Lower leg skin (tissue), 4 donors: ENCODE measurements around the gene FGF19. TPM values are rescaled to one million over a fixed set of nuclear protein-coding genes. Genes with fewer than 3 reads are reported as not detected.

Experiments used
- DNase-seq, 2 donors: peaks; one replicate each; pipeline ENCODE4 v3.0.0-alpha.2; 2019; ENCODE audit warnings: low spot score in 2 of 2
- H3K4me3 ChIP-seq: fragments of 200-600 bp; sonication (generic); 2 replicates; pipeline ENCODE4 v1.5.1; 2017; ENCODE audit warnings: mild to moderate bottlenecking, low read depth; ENCODE audit not compliant: poor library complexity, severe bottlenecking
- CTCF ChIP-seq, 3 donors: fragments of 450-650 bp; IDR thresholded peaks; one replicate each; pipeline ENCODE4 v1.5.1; 2016; ENCODE audit warnings: antibody characterized with exemption in 3 of 3, mild to moderate bottlenecking in 3 of 3, moderate library complexity in 2 of 3
- POLR2A ChIP-seq, 2 donors: fragments of 450-650 bp; IDR thresholded peaks; one replicate each; pipeline ENCODE4 v1.6.1; 2016 to 2017; ENCODE audit warnings: antibody characterized with exemption in 2 of 2, mild to moderate bottlenecking in 1 of 2, moderate library complexity in 1 of 2
- WGBS, 2 donors: methylation state at CpG; one replicate each; pipeline ENCODE4 v1.1.5; 2018; 5-methylcytosine and 5-hydroxymethylcytosine counted together
- intact Hi-C: fragments of 100-400 bp; cut with DNase I; formaldehyde crosslinking; loops from one replicate; pipeline ENCODE4 v1.15.0; 2023; ENCODE audit warnings: low total_unique reads
- total RNA-seq, 4 donors: library from RNA; depleted of rRNA; stranded (reverse); fragments of >200 nt; gene quantifications; one replicate each; pipeline ENCODE4 v1.1.0, GENCODE V29; 2016

The FGF19 gene
- total RNA-seq, 4 donors from 2014 or later, result not detected

- 29 to 44% methylated on average over 18 of the region's 18 CpGs for WGBS, 2 donors
- intact Hi-C loops, result no loop called here
- DNase-seq, result no peak
Measured at GRCh38 chr11:69726481-69726880, 22.7 kb upstream of the FGF19 start.

GRCh38 chr11:69726019-69726418 lies 22.2 kb upstream of the FGF19 start:
- intact Hi-C loops, result no loop called here
- no peak for DNase-seq
- 46 to 49% methylated on average over 8 to 9 of the region's 9 CpGs for WGBS, 2 donors
- H3K4me3 ChIP-seq, result no peak overlapping the region
- TF ChIP-seq POLR2A (IDR thresholded peaks at IDR 0.05), result no peak
- TF ChIP-seq CTCF (IDR thresholded peaks at IDR 0.05), result no peak

More at GRCh38 chr11:69726481-69726880, 22.7 kb upstream of the FGF19 start:
- TF ChIP-seq CTCF (IDR thresholded peaks at IDR 0.05), result no peak
- no peak for TF ChIP-seq POLR2A (IDR thresholded peaks at IDR 0.05)
- H3K4me3 ChIP-seq, result no peak overlapping the region

GRCh38 chr11:69721745-69722144 lies 17.9 kb upstream of the FGF19 start:
- no peak for DNase-seq
- WGBS, 2 donors, result 43 to 51% methylated on average over 9 of the region's 9 CpGs
- intact Hi-C loops, result no loop called here
- no peak for TF ChIP-seq POLR2A (IDR thresholded peaks at IDR 0.05)
- H3K4me3 ChIP-seq, result no peak overlapping the region

- no peak for TF ChIP-seq POLR2A (IDR thresholded peaks at IDR 0.05)
- TF ChIP-seq CTCF (IDR thresholded peaks at IDR 0.05), result no peak
- DNase-seq, result no peak
- intact Hi-C loops, result no loop called here
- WGBS, 2 donors, result 37 to 58% methylated on average over 14 of the region's 14 CpGs
- H3K4me3 ChIP-seq, result no peak overlapping the region
Measured at GRCh38 chr11:69721106-69721505, 17.3 kb upstream of the FGF19 start.

- no peak for TF ChIP-seq CTCF (IDR thresholded peaks at IDR 0.05)
- TF ChIP-seq POLR2A (IDR thresholded peaks at IDR 0.05), result no peak
- WGBS, 2 donors, result 77% methylated on average over 6 to 8 of the region's 8 CpGs
- intact Hi-C loops, result no loop called here
- no peak for DNase-seq
- H3K4me3 ChIP-seq, result no peak overlapping the region
Measured at GRCh38 chr11:69718912-69719311, 15.1 kb upstream of the FGF19 start.

- no peak overlapping the region for H3K4me3 ChIP-seq
- 4 to 5% methylated on average over 11 to 13 of the region's 13 CpGs for WGBS, 2 donors
- DNase-seq, result no peak
- TF ChIP-seq POLR2A (IDR thresholded peaks at IDR 0.05), result no peak
- TF ChIP-seq CTCF (IDR thresholded peaks at IDR 0.05), result no peak
- intact Hi-C loops, result no loop called here
Measured at GRCh38 chr11:69718147-69718546, 14.3 kb upstream of the FGF19 start.
